K562 (cell line): ENCODE results near the gene TMEM163. TPM values are rescaled to one million over a fixed set of nuclear protein-coding genes. Genes with fewer than 3 reads are reported as not detected.
A peak's percentile ranks its signal among the peaks of the same experiment; 100 is the strongest.

Experiments used
- ATAC-seq: fragments of 200-7000 bp; cut with Tn5 transposase; 3 replicates; pipeline ENCODE4 v1.9.1; 2020; ENCODE audit warnings: moderate library complexity
- BruUV-seq: library from RNA; stranded (reverse); fragments of 400-500 nt; replicated peaks from 2 replicates; lab custom pipeline; 2021; lab: Mats Ljungman, UMichigan
- CTCF ChIA-PET: fragments of 300-600 bp; formaldehyde crosslinking; extraction: SDS; loops from one replicate; lab custom pipeline; 2021; ENCODE audit warnings: low intra/inter-chr PET ratio; lab: Yijun Ruan, JAX
- POLR2A ChIA-PET: fragments of 300-600, 350-650 bp; sonication (Branson Sonifier 250); formaldehyde crosslinking; extraction: SDS; loops from one replicate; lab custom pipeline; 2021; ENCODE audit warnings: antibody characterized with exemption, inconsistent platforms; lab: Yijun Ruan, JAX
- DNase-seq, 4 experiments: peaks; one replicate each; pipeline versions ENCODE4 v3.0.0 to v3.0.0-alpha.2; 2011 to 2018; ENCODE audit warnings: low spot score in 3 of 4, mixed read lengths in 3 of 4; ENCODE audit errors: extremely low read depth in 1 of 4
- FAIRE-seq: peaks from 2 replicates; lab custom pipeline; 2011; peaks lifted over from hg19 to GRCh38; lab: Jason Lieb, UNC
- H2AFZ ChIP-seq: 2 replicates; pipeline ENCODE4 v1.6.0; 2011; ENCODE audit warnings: low read depth, low read length, control low read depth, inconsistent platforms
- H3K27ac ChIP-seq: fragments of 200-600 bp; 3 replicates; pipeline ENCODE4 v1.8.0; 2011; ENCODE audit warnings: low read depth, mild to moderate bottlenecking, control low read depth, inconsistent platforms, low read length, moderate library complexity, mixed read lengths; ENCODE audit errors: extremely low read depth
- H3K27me3 ChIP-seq, 2 experiments: fragments of 300-600 bp in 1 of 2; 2 replicates in 1 of 2; 3 replicates in 1 of 2; pipeline versions ENCODE4 v1.6.0 to v1.8.0; 2011; ENCODE audit warnings: inconsistent platforms in 2 of 2, low read length in 2 of 2, mild to moderate bottlenecking in 1 of 2, mixed read lengths in 1 of 2, moderate library complexity in 1 of 2; ENCODE audit not compliant: control insufficient read depth in 2 of 2, insufficient read depth in 2 of 2
- H3K36me3 ChIP-seq: fragments of 300-600 bp; 3 replicates; pipeline ENCODE4 v1.8.0; 2011; ENCODE audit warnings: mild to moderate bottlenecking, low read length, inconsistent platforms; ENCODE audit not compliant: control insufficient read depth, insufficient read depth
- H3K4me1 ChIP-seq, 2 experiments: fragments of 200-600 bp in 1 of 2; replicated peaks in 1 of 2; 2 replicates in 1 of 2; 3 replicates in 1 of 2; pipeline versions ENCODE4 v1.5.1 to v1.8.0; 2011; ENCODE audit warnings: inconsistent platforms in 2 of 2, low read length in 2 of 2, mild to moderate bottlenecking in 1 of 2, mixed read lengths in 1 of 2, moderate library complexity in 1 of 2; ENCODE audit not compliant: control insufficient read depth in 2 of 2, insufficient read depth in 2 of 2
- H3K4me2 ChIP-seq: 2 replicates; pipeline ENCODE4 v1.6.1; 2011; ENCODE audit warnings: low read length, control low read depth, inconsistent platforms, mixed read lengths; ENCODE audit not compliant: insufficient read depth
- H3K4me3 ChIP-seq: fragments of 200-600 bp; sonication (generic), shearing (Covaris generic); 2 replicates; pipeline ENCODE4 v1.5.1; 2016; ENCODE audit warnings: control low read depth, inconsistent platforms
- H3K79me2 ChIP-seq: fragments of 200-600 bp; 3 replicates; pipeline ENCODE4 v1.8.0; 2011; ENCODE audit warnings: low read length, inconsistent platforms; ENCODE audit not compliant: control insufficient read depth, insufficient read depth
- H3K9ac ChIP-seq, 2 experiments: 2 replicates each; pipeline versions ENCODE4 v1.6.0 to v1.6.1; 2011; ENCODE audit warnings: low read depth in 2 of 2, low read length in 2 of 2, control low read depth in 1 of 2, inconsistent platforms in 1 of 2, mild to moderate bottlenecking in 1 of 2, mixed read lengths in 1 of 2; ENCODE audit not compliant: insufficient read depth in 1 of 2
- H3K9me1 ChIP-seq: one replicate; pipeline ENCODE4 v1.6.0; 2011; ENCODE audit warnings: inconsistent platforms, mild to moderate bottlenecking, low read length, moderate library complexity; ENCODE audit not compliant: control insufficient read depth, insufficient read depth
- H3K9me3 ChIP-seq: replicated peaks from 2 replicates; pipeline ENCODE4 v1.5.1; 2011; ENCODE audit warnings: low read depth, low read length, inconsistent platforms; ENCODE audit not compliant: control insufficient read depth, insufficient read depth
- H4K20me1 ChIP-seq: replicated peaks from 2 replicates; pipeline ENCODE4 v1.6.1; 2011; ENCODE audit warnings: low read length, inconsistent platforms, mixed read lengths; ENCODE audit not compliant: control insufficient read depth, insufficient read depth
- CREBBP ChIP-seq: IDR thresholded peaks from one replicate; pipeline ENCODE4 v1.6.1; 2012; ENCODE audit warnings: low read depth, mild to moderate bottlenecking, control low read depth, inconsistent platforms, low read length
- E2F6 ChIP-seq, 2 experiments: IDR thresholded peaks; 2 replicates each; pipeline ENCODE4 v1.6.1; 2011; ENCODE audit warnings: borderline replicate concordance in 1 of 2, control low read depth in 1 of 2, low read depth in 1 of 2, low read length in 1 of 2, mild to moderate bottlenecking in 1 of 2, mixed read lengths in 1 of 2, moderate library complexity in 1 of 2; ENCODE audit not compliant: insufficient read depth in 1 of 2, insufficient read length in 1 of 2, poor library complexity in 1 of 2, severe bottlenecking in 1 of 2; ENCODE audit errors: extremely low read depth in 1 of 2
- TAF1 ChIP-seq: IDR thresholded peaks from 2 replicates; pipeline ENCODE4 v1.6.1; 2011; ENCODE audit warnings: mild to moderate bottlenecking, low read length, moderate library complexity; ENCODE audit not compliant: insufficient read depth, control insufficient read depth, severe bottlenecking; ENCODE audit errors: extremely low read depth
- ZBED1 ChIP-seq: IDR thresholded peaks from 2 replicates; pipeline ENCODE4 v1.6.1; 2014
- ZBTB17 ChIP-seq: fragments of 450-650 bp; formaldehyde crosslinking; IDR thresholded peaks from 2 replicates; pipeline ENCODE4 v1.4.0; 2020; ENCODE audit warnings: mild to moderate bottlenecking
- WGBS: fragments of 100-300 bp; shearing (Covaris generic); methylation state at CpG from one replicate; pipeline ENCODE4 v1.1.6; 2016; ENCODE audit warnings: low coverage, mixed read lengths; ENCODE audit not compliant: insufficient coverage; ENCODE audit errors: missing lambda C conversion rate; 5-methylcytosine and 5-hydroxymethylcytosine counted together
- in situ Hi-C: fragments of 300-500 bp; cut with MboI; formaldehyde crosslinking; loops from 4 replicates; pipeline ENCODE4 v1.15.0; 2018; ENCODE audit warnings: inconsistent platforms, mixed read lengths
- intact Hi-C: fragments of 100-400 bp; cut with micrococcal nuclease; formaldehyde crosslinking; loops from 2 replicates; pipeline ENCODE4 v1.14.2; 2022
- polyA plus RNA-seq, 8 experiments: library from polyadenylated mRNA; depleted of rRNA in 4 of 8; stranded (reverse) in 5 of 8; unstranded in 3 of 8; fragments of >200 nt; fragmentation: Nextera tagmentation in 2 of 8; fragmentation: Illumina TruSeq in 1 of 8; extraction: Ambion mirVana in 2 of 8; extraction: Trizol in 1 of 8; gene quantifications; 2 replicates each; pipeline versions ENCODE4 v1.2.1 to v1.2.3, GENCODE V29; 2011 to 2014; ENCODE audit warnings: inconsistent platforms in 1 of 8, missing spikeins in 1 of 8
- total RNA-seq, 7 experiments: library from RNA; depleted of rRNA in 6 of 7; stranded (reverse); fragments of >200 nt in 6 of 7; fragmentation: Illumina TruSeq in 2 of 7; extraction: Trizol in 2 of 7; gene quantifications; 2 replicates each; pipeline versions ENCODE4 v1.2.1 to v1.2.3, GENCODE V29; 2011 to 2021; ENCODE audit warnings: low replicate concordance in 1 of 7

TMEM163 gene
- total and polyA plus RNA-seq, 9 of the 15 experiments (the other 6 are each of a cell fraction or from before 2014, with no cell fraction given), result 0.04 to 0.68 (median 0.16) TPM; not detected in 3

GRCh38 chr2:134420920-134421319 is 297.9 kb downstream of the TMEM163 start:
- CTCF ChIA-PET, result no interaction called here
- BruUV-seq, result no TSS peak
- POLR2A ChIA-PET, result interaction anchor here (1.1 kb wide), 1 partner anchor 9 kb away, joined by 7 read pairs; no protein-coding TSS in a partner anchor

GRCh38 chr2:134420259-134420658 is 298.5 kb downstream of the TMEM163 start:
- in situ Hi-C loops, result loop anchor here (25.0 kb wide), 2 partner anchors 308 to 533 kb away; no protein-coding TSS in a partner anchor
- Histone ChIP-seq H4K20me1 (no peaks in the 10 kb centered on the region), H3K4me2 (no peak overlapping the region), H3K79me2 (no peaks in the 10 kb centered on the region), H3K9ac (no peak overlapping the region), H3K9me1 (peaks cover 4% of the 10 kb centered on the region), H3K9me3 (no peaks in the 10 kb centered on the region), H3K27ac (no peak overlapping the region), H3K36me3 (no peaks in the 10 kb centered on the region), H3K4me3 (no peak overlapping the region), H3K27me3 (no peaks in the 10 kb centered on the region), H3K4me1 (no peaks in the 10 kb centered on the region), H2AFZ (no peak overlapping the region)
- 47% methylated on average over 7 of the region's 7 CpGs for WGBS
- ChIA-PET CTCF (no interaction called here), POLR2A (interaction anchor here (1.1 kb wide), 1 partner anchor 9 kb away, joined by 7 read pairs; no protein-coding TSS in a partner anchor)
- intact Hi-C loops, result no loop called here
- peak; percentile 53; the same call in 2 of the 3 replicates for ATAC-seq
- peak in 1 of 4 experiments; percentile 6 for DNase-seq
- no TSS peak for BruUV-seq
- FAIRE-seq, result no peak
- peak in 1 of 2 experiments; percentile 42 for TF ChIP-seq E2F6 (IDR thresholded peaks at IDR 0.05; ENCODE audit: borderline replicate concordance in 1 of 2, extremely low read depth in 1 of 2, insufficient read depth in 1 of 2, insufficient read length in 1 of 2, low read depth in 1 of 2, low read length in 1 of 2, poor library complexity in 1 of 2, severe bottlenecking in 1 of 2)
- TF ChIP-seq ZBTB17 (CRISPR knock-in tag), result no peak

More at GRCh38 chr2:134420920-134421319, 297.9 kb downstream of the TMEM163 start:
- H3K79me2 ChIP-seq, result no peaks in the 10 kb centered on the region
- peaks cover 4% of the 10 kb centered on the region for H3K9me1 ChIP-seq
- FAIRE-seq, result no peak
- no peak overlapping the region for H3K4me3 ChIP-seq
- TF ChIP-seq ZBED1 (no peak), CREBBP (no peak), TAF1 (no peak)
- ATAC-seq, result no peak
- no peak overlapping the region for H3K9ac ChIP-seq
- no peak overlapping the region for H2AFZ ChIP-seq
- no peaks in the 10 kb centered on the region for H3K36me3 ChIP-seq
- H3K4me1 ChIP-seq, result no peaks in the 10 kb centered on the region
- in situ Hi-C loops (loop anchor here (25.0 kb wide), 2 partner anchors 309 to 534 kb away; no protein-coding TSS in a partner anchor), intact Hi-C loops (no loop called here)
- no peak for DNase-seq
- no peaks in the 10 kb centered on the region for H3K27me3 ChIP-seq
- no peak overlapping the region for H3K4me2 ChIP-seq
- H4K20me1 ChIP-seq, result no peaks in the 10 kb centered on the region
- H3K27ac ChIP-seq, result no peak overlapping the region
- whole genome bisulfite sequencing, result 72% methylated on average over 3 of the region's 3 CpGs
- no peaks in the 10 kb centered on the region for H3K9me3 ChIP-seq
